GM19023 (cell line): ENCODE results near the gene UBD.
A peak's percentile ranks its signal among the peaks of the same experiment; 100 is the strongest.

Experiments
- ATAC-seq: cut with Tn5 transposase; IDR thresholded peaks from one replicate; pipeline ENCODE4 v1.9.1; 2021; ENCODE audit warnings: mild to moderate bottlenecking, moderate library complexity; ENCODE audit not compliant: unreplicated experiment

UBD gene

GRCh38 chr6:29524044-29524443 is 35.5 kb downstream of the UBD start:
- no peak for ATAC-seq

- no peak for ATAC-seq
Measured at GRCh38 chr6:29522227-29522626, 37.3 kb downstream of the UBD start.

DNA sequence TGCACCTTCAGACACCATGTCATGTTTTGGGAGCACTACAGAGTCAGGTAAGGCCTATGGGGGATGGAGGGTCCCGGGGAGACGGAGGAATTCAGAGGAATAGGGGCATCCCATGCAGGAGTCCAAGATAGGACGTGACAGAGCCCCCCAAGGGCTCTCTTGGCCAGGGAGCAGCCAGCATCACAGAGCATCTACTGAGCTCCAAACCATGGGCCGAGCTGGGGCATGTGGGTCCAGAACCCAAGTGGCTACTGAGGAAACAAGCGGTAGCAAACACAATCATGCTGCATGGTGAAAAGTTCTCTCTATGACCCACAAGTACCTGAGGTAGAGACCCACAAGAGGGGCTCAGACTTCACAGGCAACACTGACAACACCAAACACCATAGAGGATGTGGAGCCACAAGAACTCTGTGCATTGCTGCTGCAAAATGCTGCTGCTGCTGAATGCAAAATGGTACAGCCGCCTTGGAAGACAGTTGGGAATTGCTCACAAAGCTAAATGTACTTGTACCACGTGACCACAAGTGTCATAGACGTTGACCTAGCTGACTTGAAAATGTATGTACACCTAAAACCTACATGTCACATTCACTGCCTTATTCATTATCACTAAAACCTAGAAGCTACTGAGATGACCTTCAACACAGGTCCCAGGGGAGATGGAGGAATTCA is 38.4 kb downstream of the UBD start:
- ATAC-seq: no peak

- no peak for ATAC-seq
Measured at GRCh38 chr6:29520232-29520631, 39.3 kb downstream of the UBD start.

DNA sequence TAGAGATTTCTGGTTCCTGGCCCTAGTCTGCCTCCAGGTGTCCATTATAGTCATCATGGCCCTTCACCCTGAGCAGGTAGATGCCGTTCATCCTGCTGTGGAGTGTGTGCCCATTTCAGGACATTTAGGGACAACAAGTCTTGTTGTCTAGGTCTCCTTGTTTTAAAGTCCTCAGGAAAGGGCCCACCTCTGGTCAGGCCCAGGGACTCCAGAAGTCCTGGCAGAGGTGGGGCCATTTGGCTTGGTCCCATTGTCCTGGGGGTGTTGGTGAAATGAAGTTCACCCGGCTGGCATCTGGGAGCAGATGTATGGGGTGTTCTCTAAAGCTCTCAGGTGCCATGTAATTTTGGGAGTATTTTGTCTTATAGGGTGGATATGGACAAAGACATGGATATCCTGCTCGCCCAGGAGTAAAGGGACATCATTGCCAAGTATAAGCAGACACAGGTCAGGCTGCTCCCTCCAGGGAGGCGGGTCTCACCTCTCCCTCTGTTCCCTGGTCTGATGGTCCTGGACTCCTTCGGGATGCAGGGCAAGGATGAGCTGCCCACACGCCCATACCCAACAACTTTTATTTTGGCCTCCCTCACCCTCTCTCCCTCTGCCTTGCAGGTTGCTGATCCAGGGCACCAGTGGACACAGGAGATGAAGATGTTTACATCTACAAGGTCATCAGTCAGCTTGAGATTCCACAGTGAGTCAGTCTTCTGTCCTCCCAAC is 40.1 kb downstream of the UBD start:
- ATAC-seq: no peak

GRCh38 chr6:29517728-29518440 is 41.6 kb downstream of the UBD start:
- no peak for ATAC-seq

DNA sequence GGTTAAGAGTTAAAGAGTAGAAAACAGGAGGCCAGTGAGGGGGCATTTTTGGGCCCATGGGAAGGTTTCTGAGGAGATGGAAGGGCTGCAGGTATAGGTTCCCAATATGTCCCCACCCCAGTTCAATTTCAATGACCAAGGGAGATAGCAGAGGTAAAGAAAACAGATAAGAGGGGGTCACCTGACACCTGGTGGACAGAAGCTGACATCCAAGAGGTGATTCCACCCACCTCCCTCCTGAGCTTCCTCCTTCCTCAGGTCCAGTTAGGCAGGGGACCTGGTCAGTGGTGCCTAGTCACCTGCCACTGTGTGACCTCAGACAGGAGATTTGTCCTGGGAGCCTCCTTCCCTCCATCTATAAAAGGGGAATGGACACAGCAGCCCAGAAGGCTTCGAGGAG is 42.3 kb downstream of the UBD start:
- ATAC-seq: no peak

- ATAC-seq: no peak
Measured at GRCh38 chr6:29516108-29516507, 43.4 kb downstream of the UBD start.

DNA sequence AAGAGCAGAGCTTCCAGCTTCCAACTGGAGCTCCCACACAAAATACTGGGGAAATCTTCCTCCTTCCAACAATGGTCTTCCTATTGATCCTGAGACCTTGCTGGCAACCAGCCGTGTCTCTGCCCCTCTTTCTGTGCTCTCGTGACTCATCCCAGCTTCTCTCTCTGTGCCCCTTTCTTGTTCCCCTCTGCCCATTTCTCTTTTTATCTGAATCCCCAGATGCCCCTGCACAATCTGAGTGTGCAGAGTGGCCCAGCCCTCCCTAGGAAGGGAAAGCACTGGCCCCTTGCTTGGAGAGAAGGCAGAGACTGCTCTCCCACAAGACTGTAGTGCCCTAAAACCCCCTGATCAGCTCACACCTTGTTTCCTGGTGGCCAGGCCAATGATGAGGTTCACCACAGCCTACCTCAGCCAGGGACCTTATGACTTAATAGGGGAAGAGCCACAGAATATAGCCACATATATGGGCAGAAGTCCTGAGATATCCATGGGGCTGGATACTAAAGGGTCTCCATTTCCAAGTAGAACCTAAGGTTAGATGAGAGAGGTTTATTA is 48.7 kb downstream of the UBD start:
- no peak for ATAC-seq

GRCh38 chr6:29510202-29510601 is 49.3 kb downstream of the UBD start:
- no peak for ATAC-seq

GRCh38 chr6:29509711-29510110 is 49.8 kb downstream of the UBD start:
- no peak for ATAC-seq

DNA sequence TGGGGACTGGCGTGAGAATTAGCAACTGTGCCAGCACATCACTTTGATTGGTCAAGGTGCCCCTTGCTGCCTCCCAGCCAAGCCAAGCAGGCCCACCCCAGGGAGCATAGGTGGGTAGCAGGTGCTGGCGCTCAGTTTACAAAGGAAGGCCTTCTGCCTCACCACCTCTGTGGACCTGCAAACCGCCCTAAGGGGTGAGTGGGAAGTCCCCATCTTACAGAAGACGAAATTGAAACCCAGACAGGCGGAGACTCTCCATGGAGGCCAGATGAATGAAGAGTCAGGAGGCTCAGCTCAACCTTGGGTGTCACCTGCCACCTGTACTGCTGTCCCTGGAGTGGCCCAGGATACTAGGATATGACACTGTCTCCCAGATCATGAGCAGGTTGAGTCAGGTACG is 50.3 kb downstream of the UBD start:
- ATAC-seq: peak; percentile 89

DNA sequence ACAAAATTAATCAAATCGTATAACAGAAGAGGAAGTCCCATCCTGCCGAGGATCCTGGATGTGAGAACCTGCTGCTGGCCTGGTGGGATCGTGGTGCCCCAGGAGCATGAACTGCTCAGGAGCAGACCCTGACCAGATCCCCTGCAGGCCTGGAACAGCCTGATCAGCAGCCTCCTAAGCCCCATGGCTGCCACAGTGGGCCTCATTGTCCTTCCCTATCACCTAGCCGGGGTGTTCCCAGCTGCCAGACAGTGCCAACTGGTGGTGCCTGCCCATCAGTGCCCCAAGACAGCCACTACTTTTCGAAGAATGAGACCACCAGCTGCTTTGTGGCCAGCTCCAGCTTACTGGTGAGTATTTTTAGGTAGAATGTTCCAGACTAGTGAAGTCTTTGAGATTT is 52.2 kb downstream of the UBD start:
- no peak for ATAC-seq

- no peak for ATAC-seq
Measured at GRCh38 chr6:29506446-29507067, 53.0 kb downstream of the UBD start.

GRCh38 chr6:29505808-29506207 is 53.7 kb downstream of the UBD start:
- no peak for ATAC-seq
